GM10266 (cell line): ENCODE data around the gene HELB.
A peak's percentile ranks its signal among the peaks of the same experiment; 100 is the strongest.

Source experiments
- DNase-seq: peaks from one replicate; pipeline ENCODE4 v3.0.0; 2012; ENCODE audit errors: extremely low spot score
- TF ChIP-seq, protein P1 (sequence below): IDR thresholded peaks from 2 replicates; pipeline ENCODE4 v1.5.1; 2012; ENCODE audit warnings: mild to moderate bottlenecking, low read depth; ENCODE audit not compliant: control insufficient read depth, insufficient read depth; ENCODE audit errors: missing control alignments

The HELB gene

DNA sequence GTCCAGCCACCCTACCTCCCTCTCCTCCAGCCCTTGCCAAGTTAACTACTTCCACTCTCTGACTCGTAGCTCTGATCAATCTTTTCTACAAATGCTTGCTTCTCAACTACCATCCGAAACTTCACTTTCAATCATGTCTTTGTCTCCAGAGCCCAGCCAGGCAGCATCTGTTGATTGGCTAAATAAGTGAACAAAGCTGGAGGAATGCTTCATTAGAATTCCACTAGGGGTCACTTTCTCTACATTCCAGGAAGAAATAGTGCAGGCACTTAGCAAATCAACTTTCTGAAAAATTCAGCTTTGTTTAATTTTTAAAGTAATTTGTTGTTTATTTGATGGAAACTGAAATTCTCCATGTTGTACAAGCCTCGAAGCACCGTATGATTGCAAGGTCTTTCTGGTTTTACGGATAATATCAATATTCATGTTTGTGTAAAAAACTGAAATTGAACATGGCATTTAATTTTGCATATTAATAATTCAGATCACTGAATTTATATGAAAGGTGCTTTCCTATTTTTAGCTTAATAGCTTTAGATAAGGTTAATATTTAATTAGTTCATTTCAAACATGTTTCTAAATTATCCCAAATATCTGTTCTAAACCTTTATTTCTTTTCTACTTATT lies 32.4 kb upstream of the HELB start:
- peak; percentile 47 for DNase-seq
- TF ChIP-seq, protein P1, sequence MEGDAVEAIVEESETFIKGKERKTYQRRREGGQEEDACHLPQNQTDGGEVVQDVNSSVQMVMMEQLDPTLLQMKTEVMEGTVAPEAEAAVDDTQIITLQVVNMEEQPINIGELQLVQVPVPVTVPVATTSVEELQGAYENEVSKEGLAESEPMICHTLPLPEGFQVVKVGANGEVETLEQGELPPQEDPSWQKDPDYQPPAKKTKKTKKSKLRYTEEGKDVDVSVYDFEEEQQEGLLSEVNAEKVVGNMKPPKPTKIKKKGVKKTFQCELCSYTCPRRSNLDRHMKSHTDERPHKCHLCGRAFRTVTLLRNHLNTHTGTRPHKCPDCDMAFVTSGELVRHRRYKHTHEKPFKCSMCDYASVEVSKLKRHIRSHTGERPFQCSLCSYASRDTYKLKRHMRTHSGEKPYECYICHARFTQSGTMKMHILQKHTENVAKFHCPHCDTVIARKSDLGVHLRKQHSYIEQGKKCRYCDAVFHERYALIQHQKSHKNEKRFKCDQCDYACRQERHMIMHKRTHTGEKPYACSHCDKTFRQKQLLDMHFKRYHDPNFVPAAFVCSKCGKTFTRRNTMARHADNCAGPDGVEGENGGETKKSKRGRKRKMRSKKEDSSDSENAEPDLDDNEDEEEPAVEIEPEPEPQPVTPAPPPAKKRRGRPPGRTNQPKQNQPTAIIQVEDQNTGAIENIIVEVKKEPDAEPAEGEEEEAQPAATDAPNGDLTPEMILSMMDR = peak; percentile 38

- TF ChIP-seq, protein P1 = no peak
- DNase-seq = no peak
These were observed 31.7 kb upstream of the HELB start for GRCh38 chr12:66270613-66271012.

- no peak for DNase-seq
- TF ChIP-seq, protein P1 = no peak
These were observed 29.6 kb upstream of the HELB start for GRCh38 chr12:66272650-66273049.

DNA sequence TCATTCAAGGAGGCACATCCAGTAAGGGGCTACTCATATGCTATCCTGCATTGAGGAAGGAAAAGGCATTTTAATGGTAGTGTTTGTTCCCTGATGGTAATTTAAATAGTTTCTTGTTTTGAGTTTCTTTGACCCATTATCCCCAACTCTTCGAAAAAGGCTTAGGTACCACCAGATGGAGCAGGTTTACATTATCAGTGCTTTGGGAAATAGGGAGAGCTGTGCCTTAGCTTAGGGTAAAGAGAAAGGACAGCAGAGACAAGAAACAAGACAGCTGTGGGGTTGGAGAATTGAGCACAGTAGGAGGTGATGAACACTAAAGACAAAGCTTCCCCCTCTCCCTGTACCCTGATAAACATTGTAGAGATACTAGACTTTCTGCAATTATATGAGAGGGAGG lies 29.1 kb upstream of the HELB start:
- TF ChIP-seq, protein P1 = no peak
- DNase-seq = no peak

DNA sequence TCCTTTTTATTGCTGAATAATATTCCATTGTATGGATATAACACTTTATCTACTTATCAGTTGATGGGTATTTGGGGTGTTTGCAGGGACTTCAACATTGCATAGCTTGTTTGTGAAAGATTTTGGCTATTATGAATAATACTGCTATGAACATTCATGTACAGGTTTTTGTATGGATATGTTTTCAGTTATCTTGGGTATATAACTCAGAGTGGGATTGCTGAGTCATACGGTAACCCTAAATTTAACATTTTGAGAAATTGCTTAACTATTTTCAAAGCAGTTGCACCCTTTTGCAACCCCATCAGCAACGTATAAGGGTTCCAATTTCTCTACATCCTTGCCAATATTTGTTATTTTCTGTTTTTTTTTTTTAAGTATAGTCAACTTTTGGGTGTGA lies 27.3 kb upstream of the HELB start:
- TF ChIP-seq, protein P1 = no peak
- no peak for DNase-seq

- TF ChIP-seq, protein P1 = peak; percentile 53
- DNase-seq = peak; percentile 17
These were observed 23.1 kb upstream of the HELB start for GRCh38 chr12:66279123-66279712.

DNA sequence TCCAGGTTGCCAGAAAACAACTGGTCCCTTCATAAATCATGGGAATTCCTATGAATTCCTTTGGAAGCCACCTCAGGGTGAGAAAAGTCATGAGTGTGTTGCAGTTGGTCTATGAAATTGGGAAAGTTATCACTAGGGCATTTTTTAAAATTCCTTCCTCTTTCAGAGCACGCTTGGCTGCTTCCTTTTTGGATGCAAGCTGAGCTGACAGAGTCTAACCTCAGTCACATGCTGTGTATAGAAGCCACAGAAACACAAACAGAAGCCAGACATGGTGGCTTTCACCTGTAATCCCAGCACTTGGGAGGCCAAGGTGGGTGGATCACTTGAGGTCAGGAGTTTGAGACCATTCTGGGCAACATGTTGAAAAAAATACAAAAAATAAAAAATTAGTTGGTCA lies 21.7 kb upstream of the HELB start:
- TF ChIP-seq, protein P1 = no peak
- DNase-seq = no peak
